ENCODE measurements around the gene DOCK4.

DOCK4 gene

GRCh38 chr7:112036071-112036470, 170.1 kb downstream of the DOCK4 start:
- no peak overlapping the region for H3K4me3 ChIP-seq (ENCODE audit: low read depth, low read length)
- no peak for TF ChIP-seq CTCF (IDR thresholded peaks at IDR 0.05; ENCODE audit: low read depth, low read length)

GRCh38 chr7:112031689-112032088, 174.5 kb downstream of the DOCK4 start:
- H3K4me3 ChIP-seq (ENCODE audit: low read depth, low read length): no peak overlapping the region
- TF ChIP-seq CTCF (IDR thresholded peaks at IDR 0.05; ENCODE audit: low read depth, low read length): no peak

- no peak for TF ChIP-seq CTCF (IDR thresholded peaks at IDR 0.05; ENCODE audit: low read depth, low read length)
Observed at GRCh38 chr7:112025556-112025955, 180.6 kb downstream of the DOCK4 start.

GRCh38 chr7:112023786-112024185, 182.4 kb downstream of the DOCK4 start:
- TF ChIP-seq CTCF (IDR thresholded peaks at IDR 0.05; ENCODE audit: low read depth, low read length): no peak
- no peak overlapping the region for H3K4me3 ChIP-seq (ENCODE audit: low read depth, low read length)

More at GRCh38 chr7:112025556-112025955, 180.6 kb downstream of the DOCK4 start:
- H3K4me3 ChIP-seq (ENCODE audit: low read depth, low read length): no peak overlapping the region

- H3K4me3 ChIP-seq (ENCODE audit: low read depth, low read length): no peak overlapping the region
- TF ChIP-seq CTCF (IDR thresholded peaks at IDR 0.05; ENCODE audit: low read depth, low read length): no peak
Observed at GRCh38 chr7:112023282-112023681, 182.9 kb downstream of the DOCK4 start.

- no peak overlapping the region for H3K4me3 ChIP-seq (ENCODE audit: low read depth, low read length)
- TF ChIP-seq CTCF (IDR thresholded peaks at IDR 0.05; ENCODE audit: low read depth, low read length): no peak
Observed at GRCh38 chr7:112022128-112022527, 184.1 kb downstream of the DOCK4 start.

GRCh38 chr7:112021379-112022044, 184.7 kb downstream of the DOCK4 start:
- no peak overlapping the region for H3K4me3 ChIP-seq (ENCODE audit: low read depth, low read length)

More at GRCh38 chr7:112021379-112022044, 184.7 kb downstream of the DOCK4 start:
- no peak for TF ChIP-seq CTCF (IDR thresholded peaks at IDR 0.05; ENCODE audit: low read depth, low read length)

All from WI38 (cell line).